MM.1S (cell line): ENCODE data around the gene IFITM5.

Source experiments
- CTCF ChIP-seq: fragments of 300-600 bp; sonication (generic); IDR thresholded peaks from 2 replicates; pipeline ENCODE4 v1.5.1; 2016; ENCODE audit warnings: antibody characterized with exemption, low read length, mixed read lengths
- EZH2 ChIP-seq: fragments of 300-600 bp; sonication (generic); optimal IDR thresholded peaks from 2 replicates; pipeline ENCODE3; 2017; ENCODE audit warnings: low read depth, mild to moderate bottlenecking, antibody characterized with exemption, low read length, mixed read lengths

- TF ChIP-seq CTCF, result no peak
- TF ChIP-seq EZH2, result no peak
Observed at GRCh38 chr11:261624-262023, 37.7 kb downstream of the IFITM5 start.
